Inferior parietal cortex (tissue), 1 donor: ENCODE data around the gene FNDC3B.
"Not testable (repeated sequence)": the region's sequence is repeated elsewhere in the genome, so short reads cannot be mapped to it uniquely, and the experiment has no call there.

Experiments
- DNase-seq: peaks from one replicate; pipeline ENCODE4 v3.0.0-alpha.2; 2016; ENCODE audit errors: extremely low spot score

The FNDC3B gene

GRCh38 chr3:172365028-172365567, 325.7 kb downstream of the FNDC3B start:
- no peak for DNase-seq

DNA sequence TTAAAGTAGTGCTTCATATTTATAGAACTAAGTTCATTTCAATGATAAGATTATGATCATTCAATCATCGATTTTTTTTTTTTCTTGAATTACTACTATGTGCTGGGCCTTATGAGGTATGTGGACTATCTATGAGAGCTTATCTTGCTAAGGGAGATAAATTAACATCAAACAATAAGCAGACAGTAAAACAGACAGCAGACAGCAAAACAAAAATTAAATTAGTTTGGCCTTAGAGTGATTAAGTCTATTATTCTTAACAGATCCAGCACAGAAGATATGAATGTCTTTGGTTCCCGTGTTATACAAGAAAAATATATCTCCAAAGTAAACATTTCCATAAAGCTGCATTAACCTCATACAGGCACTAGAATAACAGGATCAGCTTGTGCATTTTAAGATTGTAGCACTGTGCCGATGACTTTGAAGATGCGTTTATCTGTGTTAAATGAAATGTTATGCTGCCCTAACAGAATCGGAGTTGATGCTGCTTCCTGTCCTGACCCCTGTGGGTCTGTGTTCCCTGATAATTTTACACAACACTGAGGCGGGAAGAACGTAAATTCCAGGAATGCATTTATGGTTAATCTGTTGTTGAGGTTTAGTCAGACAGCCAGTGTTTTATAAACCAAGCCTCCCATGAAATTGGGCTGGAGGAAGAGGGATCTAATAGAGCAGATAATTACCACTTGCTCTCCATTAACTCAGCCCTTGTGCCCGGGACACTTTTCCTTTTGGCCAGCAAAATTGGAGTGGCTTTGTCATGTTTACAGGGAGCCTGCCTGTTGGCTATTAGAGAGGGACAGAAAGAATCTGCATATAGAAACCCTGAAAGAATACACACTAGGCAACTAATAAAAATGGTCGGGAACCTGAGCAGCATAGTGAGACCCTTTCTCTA, 328.1 kb downstream of the FNDC3B start:
- DNase-seq, result no peak

GRCh38 chr3:172368556-172368955, 329.2 kb downstream of the FNDC3B start:
- not testable (repeated sequence) for DNase-seq

- no peak for DNase-seq
These were observed 330.3 kb downstream of the FNDC3B start for GRCh38 chr3:172369590-172370259.

DNA sequence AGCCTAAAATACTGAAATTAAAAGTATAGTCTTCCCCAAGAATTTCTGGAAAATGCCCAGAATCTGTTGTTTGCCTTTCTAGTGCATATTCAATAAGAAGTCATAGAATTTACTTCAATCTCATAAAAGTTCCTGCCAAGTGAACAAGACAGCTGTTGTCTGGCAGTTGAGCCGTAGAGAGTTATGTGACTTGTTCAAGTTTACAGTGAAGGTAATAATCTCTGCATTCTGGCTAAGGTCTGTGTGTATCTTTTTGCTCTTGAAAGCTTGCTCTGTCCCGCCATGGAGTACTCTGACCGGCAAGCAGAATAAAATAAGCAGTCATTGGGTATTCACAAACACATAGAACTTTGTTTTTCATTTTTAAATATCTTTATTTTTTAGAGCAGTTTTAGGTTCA, 331.0 kb downstream of the FNDC3B start:
- DNase-seq, result no peak

DNA sequence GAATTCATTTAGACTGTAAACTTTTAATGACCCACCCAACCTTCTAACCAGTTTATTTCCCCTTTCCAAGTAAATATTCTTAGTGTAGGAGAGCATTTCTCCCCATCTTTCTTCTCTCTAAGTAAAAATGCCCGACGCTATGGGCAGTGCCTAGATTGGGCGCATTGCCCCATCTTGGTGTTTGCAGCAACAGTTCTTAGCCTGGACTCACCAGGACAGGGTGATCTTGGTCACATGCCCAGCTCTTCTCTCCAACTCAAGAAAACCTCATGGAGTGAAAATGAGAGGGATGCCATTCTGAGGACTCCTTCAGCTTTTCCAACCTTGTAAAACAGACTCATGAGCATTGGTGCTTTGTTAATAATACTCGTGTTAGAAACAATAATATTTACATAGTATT, 332.2 kb downstream of the FNDC3B start:
- DNase-seq, result no peak

- no peak for DNase-seq
These were observed 333.5 kb downstream of the FNDC3B start for GRCh38 chr3:172372895-172373294.

- DNase-seq, result no peak
These were observed 334.5 kb downstream of the FNDC3B start for GRCh38 chr3:172373912-172374311.

DNA sequence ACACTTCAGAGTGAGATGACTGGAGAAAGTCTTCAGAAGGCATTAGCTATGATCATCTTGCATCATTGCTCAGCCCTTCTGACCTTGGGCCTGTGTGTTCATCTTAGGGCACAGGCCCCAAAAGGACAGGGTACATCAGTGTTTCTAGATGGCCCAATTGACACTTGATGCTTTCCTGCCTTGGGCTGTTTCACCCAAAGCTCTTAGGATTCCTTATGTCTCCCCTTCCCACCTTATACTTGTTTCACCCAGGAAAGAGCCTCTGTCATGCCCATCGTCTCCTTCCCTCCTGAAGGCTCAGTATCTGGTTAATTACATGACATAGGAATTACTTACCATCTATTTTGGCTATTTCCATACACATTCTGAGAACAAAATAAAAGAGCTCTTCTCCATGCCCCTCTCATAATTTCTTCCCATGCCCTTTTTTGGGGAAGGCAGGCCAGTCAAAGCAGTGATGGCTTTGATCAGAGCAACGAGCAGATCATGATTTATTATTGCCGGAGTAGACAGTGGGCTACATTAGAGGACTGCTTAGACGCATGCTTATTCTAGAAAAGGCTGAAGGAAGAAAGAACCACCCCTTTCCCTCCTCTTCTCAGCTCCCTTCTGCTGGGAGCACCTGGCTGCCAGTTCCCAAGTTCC, 335.9 kb downstream of the FNDC3B start:
- no peak for DNase-seq

- DNase-seq, result no peak
These were observed 337.0 kb downstream of the FNDC3B start for GRCh38 chr3:172376402-172376801.

DNA sequence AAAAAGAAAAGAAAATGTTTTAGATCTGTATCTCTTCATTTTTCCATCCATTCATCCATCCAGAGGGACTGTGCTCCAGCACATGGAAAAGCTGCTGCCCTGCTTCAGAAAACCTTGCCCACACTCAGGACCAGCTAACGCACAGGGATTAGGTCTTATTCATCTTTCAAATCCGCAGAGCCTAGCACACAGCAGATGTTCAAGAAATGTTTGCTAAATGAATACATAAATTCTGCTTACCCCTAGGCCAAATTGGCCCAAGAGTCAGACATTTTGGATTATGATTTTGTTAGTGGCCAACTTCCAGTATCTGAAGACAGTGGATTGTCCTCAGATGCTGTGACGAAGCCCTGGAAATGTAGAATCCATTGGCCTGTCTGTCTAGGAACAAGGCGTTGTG, 337.5 kb downstream of the FNDC3B start:
- DNase-seq, result no peak

DNA sequence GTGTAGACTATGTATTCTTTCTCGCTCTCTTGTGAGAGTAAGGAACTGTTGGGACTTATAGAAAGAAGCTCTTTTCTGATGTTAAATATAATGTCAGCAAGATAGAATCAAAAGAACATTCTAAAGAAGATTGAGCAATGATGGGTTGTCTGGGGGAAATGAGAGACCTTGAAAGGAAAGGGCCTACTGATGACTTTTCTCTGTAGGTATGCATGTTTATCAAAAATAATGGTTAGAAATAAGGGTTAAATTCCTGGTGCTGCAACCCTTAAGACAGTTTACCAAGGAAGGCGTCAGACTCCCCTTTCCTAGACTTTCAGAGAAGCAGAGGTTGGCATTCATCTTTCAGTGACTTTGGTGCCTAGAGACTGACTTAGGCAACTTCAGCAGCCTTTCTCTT, 339.1 kb downstream of the FNDC3B start:
- no peak for DNase-seq

DNA sequence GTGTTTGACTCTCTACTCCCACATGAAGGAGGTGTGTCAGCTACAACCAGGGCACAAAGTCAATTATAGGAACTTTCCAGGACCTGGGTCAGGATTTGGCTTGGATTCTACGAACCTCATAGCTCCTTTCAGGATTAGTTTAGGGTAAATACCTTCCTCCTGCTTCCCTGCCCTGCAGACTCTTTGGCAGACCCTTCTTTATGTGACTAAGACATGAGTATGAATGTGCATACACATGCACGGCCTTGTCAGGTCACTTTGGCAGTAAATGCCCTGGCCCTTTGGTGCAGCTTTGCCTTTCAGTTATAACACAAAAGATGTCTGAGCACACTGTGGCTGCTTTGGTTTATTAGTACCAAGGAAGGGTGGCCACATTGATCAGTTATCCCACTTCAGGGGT, 340.0 kb downstream of the FNDC3B start:
- DNase-seq, result no peak

DNA sequence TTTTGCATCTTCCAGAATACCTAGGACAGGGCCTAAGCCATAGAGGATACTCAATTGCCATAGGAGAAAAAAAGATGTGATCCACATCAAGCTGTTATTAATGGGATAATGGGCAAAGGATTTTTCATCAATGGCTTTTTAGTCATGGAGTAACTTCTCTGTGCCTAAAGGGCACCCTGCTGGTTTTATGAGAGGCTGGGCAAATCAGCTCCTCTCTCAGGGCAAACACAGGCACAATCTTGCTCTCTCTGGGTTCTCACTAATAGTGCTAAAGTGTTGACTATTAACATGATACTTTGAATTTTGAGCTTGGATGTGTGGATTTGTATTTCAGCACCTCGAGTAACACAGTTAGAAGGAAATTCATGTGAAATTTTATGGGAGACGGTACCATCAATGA, 341.3 kb downstream of the FNDC3B start:
- no peak for DNase-seq

DNA sequence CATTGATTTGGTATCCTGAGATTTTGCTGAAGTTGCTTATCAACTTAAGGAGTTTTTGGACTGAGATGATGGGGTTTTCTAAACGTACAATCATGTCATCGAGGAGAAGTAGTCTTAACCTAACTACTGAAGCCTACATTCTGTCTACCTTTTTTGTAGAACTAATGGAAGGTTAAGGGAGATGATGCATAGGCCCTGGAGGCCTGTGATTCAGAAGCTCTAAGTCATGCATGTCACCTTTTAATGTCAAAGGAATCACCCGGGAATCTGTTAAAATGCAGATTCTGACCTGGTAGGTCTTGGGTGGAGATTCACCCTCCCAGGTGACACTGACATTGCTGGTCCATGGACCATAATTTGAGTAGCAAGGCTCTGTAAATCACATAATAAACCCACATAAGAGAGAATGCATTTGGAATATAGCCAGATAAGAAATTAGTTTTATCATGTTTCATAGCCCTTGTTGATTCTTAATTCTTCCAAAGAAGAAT, 344.0 kb downstream of the FNDC3B start:
- DNase-seq, result no peak

DNA sequence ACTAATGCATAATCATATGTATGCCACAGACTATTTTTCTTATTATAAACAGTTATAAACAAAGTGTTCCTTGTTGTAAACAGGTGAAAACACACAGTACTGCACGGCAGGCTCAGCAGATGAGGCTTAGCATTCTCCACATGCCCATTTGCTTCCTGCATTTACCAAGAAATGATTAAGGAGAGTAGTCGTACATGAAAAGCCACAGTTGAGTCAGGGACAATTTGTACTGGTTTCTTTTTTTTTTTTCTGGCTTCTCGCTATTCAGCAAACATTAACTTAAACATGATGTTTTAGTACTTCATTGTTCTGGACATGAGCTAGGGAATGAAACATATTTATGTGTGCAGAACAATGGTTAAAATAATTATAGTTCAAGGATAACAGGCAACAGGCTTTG, 345.5 kb downstream of the FNDC3B start:
- DNase-seq, result no peak

DNA sequence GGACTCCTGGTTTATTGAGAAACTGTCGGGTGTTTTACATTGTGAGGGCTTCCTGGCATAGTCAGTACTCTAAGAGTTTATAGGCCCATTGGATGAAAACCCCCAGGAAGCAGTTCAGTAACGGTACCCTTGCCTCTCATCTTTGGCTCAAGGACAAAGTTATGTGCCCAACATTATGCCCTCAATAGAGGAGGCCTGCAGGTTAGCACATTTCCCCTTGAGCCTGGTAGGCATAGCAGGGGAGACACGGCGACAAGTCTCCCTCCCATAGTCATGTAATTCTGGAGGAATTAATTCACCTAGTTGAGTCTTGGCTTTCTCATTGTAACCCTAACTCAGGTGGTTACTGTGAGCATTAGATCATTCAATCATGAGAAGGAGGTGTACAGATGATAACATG, 348.4 kb downstream of the FNDC3B start:
- DNase-seq, result no peak

GRCh38 chr3:172388412-172389078, 349.2 kb downstream of the FNDC3B start:
- DNase-seq, result peak; percentile 29

- DNase-seq, result no peak
These were observed 351.4 kb downstream of the FNDC3B start for GRCh38 chr3:172390792-172391191.

DNA sequence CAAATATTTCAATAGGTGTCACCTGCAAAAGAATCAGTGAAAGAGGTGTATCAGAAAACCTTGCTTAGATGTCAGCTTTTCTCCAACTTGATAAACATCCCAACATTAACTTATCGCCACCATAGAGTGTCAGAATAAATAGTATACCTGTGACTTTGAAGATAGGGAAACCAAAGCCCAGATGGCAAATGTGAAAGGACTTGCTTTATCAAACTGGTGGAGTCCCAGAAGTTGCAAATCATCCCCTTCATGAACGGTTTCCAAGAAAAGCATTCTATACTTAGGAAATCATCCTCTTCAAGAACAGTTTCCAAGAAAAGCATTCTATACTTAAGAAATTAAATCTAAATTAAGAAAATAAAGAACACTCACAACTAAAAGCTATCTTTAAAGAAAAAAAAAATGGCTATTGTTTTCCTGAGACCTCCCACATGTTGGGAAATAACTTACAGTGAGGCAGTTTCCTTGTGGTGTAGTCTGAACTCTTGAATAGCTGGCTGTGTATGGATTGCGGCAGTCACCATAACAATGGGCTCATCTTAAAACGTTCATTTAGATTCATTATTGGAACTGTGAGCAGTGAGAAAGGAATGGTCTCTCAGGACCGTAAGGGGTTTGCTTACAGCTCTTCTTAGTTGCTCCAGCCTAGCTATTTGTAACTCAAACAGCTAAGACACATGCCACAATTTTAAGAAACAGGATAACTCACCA, 352.4 kb downstream of the FNDC3B start:
- no peak for DNase-seq

- no peak for DNase-seq
These were observed 355.3 kb downstream of the FNDC3B start for GRCh38 chr3:172394692-172395091.
